Medulla oblongata (tissue), 1 donor: ENCODE measurements around the gene GPATCH3.
"Not testable (repeated sequence)": the region's sequence is repeated elsewhere in the genome, so short reads cannot be mapped to it uniquely, and the experiment has no call there.

Experiments
- DNase-seq: peaks from one replicate; pipeline ENCODE4 v3.0.0-alpha.2; 2015; ENCODE audit errors: extremely low spot score

GPATCH3 gene

GRCh38 chr1:26873097-26873496 lies 27.2 kb downstream of the GPATCH3 start:
- DNase-seq = not testable (repeated sequence)

GRCh38 chr1:26864610-26865480 lies 35.4 kb downstream of the GPATCH3 start:
- peak; percentile 98 for DNase-seq

- DNase-seq = no peak
Observed at GRCh38 chr1:26863685-26864077, 36.6 kb downstream of the GPATCH3 start.

DNA sequence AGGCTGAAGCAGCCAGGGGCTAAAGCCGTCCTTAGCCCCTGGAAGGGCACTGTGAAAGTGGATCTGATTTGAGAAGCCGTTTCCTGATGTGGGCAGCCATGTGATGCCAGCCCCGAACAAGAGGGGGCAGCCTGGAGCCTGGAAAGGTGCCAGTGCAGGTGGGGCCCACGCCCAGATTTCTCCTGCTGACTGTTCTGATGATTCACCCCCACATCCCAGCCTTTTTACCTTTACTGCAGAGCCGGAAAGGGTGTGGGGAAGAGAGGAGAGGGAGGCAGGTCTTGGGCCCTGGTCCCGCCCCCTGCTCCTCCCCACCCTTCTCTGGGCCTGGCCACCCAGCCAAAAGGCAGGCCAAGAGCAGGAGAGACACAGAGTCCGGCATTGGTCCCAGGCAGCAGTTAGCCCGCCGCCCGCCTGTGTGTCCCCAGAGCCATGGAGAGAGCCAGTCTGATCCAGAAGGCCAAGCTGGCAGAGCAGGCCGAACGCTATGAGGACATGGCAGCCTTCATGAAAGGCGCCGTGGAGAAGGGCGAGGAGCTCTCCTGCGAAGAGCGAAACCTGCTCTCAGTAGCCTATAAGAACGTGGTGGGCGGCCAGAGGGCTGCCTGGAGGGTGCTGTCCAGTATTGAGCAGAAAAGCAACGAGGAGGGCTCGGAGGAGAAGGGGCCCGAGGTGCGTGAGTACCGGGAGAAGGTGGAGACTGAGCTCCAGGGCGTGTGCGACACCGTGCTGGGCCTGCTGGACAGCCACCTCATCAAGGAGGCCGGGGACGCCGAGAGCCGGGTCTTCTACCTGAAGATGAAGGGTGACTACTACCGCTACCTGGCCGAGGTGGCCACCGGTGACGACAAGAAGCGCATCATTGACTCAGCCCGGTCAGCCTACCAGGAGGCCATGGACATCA lies 37.2 kb downstream of the GPATCH3 start, which contains the start of gene SFN:
Gene SFN, plus strand, starts transcription at position 369 of the 904 bp plus-strand sequence. Its CDS starts 64 bp downstream, at position 433.
- peak; percentile 18 for DNase-seq

DNA sequence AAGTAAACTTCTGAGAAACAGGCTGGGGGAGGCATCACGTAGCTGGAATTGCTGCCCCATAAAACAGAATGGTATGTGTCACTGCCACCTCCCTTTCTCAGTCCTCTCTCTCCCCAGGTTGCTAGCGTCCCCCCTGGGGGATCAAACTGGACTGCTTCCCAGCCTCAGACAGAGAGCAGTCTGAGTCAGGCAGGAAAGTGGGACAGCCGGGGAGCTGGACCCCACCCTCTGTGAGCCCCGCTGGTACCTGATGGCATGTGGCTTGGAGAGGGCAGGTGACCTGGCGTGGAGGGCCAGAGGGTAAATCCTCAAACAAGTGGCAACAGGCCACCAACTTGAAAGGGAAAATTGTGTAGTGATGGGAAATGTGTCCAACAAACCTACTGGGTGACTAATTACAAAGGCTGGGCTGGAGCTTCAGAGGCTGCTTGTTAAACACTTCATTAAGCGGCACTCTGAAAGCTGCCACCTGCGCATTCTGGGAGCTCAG lies 38.3 kb downstream of the GPATCH3 start:
- no peak for DNase-seq

- no peak for DNase-seq
Observed at GRCh38 chr1:26861286-26861701, 39.0 kb downstream of the GPATCH3 start.

GRCh38 chr1:26858891-26859640 lies 41.2 kb downstream of the GPATCH3 start:
- no peak for DNase-seq

- DNase-seq = no peak
Observed at GRCh38 chr1:26858160-26858559, 42.1 kb downstream of the GPATCH3 start.

DNA sequence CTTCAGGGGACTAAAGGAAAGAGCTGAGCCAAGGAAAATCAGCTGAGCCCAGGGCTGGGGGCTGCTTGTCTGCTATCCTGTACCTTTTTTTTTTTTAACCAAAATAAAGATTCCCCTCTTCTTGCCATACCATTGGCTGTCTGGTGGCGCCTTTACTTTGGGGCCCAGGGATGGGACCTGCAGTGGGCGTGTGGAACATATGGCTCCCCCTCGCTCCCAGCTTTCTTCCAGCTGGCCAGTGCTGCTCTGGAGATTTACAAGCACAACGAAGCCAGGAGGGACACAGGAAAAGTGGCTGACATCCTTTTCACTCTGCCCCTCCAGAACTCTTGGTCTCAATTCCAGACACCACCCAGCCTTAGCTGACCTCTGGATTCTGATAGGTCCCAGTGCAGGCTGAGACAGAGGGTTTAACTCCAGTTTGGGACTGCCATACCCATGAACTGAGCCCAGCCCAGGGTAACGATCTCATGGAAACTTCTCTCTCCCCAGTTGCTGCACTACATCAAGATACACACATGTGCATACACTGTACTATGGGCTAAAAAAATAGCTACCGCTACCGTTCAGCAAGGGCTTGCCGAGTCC lies 42.7 kb downstream of the GPATCH3 start:
- DNase-seq = no peak

- DNase-seq = no peak
Observed at GRCh38 chr1:26856604-26857469, 43.4 kb downstream of the GPATCH3 start.

- DNase-seq = no peak
Observed at GRCh38 chr1:26856181-26856580, 44.1 kb downstream of the GPATCH3 start.

GRCh38 chr1:26855636-26856035 lies 44.6 kb downstream of the GPATCH3 start:
- DNase-seq = no peak

GRCh38 chr1:26854906-26855305 lies 45.4 kb downstream of the GPATCH3 start:
- no peak for DNase-seq

DNA sequence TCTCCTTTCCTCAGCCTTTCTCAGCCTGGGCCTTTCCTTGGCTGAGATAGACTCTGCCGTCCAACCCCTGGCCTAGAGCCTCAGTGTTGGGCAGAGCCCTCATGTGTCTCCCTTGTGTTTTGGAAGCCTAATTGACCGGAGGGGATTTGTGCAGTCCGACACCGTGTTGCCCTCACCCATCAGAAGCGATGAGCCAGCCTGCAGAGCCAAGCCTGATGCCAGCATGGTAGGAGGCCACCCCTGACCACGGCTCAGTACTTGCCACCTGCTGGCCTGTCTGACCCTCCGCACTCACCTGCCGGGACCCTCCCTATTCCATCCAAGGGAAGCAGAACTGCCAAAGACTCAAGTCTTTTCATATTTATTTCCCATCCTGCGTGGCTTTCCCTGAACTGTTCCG lies 46.7 kb downstream of the GPATCH3 start:
- no peak for DNase-seq

DNA sequence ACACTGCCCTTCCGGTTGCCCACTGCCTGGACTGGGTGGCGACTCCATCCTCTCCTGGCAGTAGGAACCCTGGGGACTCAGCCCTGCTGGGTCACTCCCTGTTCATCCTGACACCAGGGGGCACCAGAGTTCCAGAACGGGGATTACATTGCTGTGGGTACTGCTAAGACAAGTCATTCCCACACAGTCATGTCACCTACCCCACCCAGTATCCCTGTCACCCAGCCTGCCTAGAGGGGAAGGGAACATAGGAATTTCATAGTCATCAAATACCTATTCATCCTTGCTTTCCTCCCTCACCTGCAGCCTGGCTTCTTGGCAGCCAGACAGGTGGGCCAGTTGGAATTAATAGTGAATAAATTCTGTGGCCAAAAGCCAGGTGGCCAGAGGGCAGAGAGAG lies 47.1 kb downstream of the GPATCH3 start:
- peak; percentile 83 for DNase-seq

DNA sequence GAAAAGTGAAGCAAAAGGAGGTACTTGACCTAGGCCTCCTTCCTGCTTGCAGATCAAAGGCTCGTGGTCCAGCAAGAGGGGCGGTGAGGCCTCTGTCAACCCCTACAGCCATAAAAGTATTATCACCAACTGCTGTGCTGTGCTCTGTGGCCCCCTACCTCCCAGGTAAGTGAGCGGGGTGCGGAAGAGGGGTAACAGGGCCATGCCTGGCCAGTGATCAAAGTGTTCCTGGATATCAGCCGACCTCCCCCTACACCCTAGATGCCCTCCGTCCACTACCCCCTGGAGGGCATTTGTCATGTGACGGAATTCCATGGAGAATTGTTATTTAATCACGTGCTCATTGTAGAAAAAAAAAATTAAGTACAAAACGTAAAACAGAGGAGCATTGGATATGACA lies 47.6 kb downstream of the GPATCH3 start:
- DNase-seq = no peak

DNA sequence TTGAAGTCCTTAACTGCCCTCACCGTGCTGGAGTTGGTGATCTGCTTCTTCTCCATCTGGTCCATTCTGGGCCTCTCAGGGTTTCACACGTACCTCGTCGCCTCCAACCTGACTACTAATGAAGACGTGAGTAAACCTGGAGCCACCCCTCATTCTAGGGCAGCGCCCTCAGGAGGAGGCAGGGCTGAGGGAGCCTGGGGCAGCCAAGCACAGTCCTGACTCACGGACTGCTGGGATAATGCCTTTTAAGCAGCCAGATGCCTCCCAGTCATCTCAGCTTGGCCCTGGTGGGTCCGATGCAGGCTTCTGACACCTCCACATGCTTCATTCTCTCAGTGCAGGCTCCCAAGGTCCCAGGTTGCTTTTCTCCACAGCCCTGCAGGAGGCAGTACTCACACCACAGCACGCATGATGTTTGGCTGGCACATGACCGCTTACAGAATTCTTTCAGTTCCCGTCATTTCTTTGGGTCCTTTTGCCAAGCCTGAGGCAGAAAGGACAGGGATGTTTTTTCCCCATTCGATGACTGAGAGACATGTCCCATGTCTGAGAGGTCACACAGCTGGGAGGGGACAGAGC lies 49.1 kb downstream of the GPATCH3 start:
- DNase-seq = no peak

DNA sequence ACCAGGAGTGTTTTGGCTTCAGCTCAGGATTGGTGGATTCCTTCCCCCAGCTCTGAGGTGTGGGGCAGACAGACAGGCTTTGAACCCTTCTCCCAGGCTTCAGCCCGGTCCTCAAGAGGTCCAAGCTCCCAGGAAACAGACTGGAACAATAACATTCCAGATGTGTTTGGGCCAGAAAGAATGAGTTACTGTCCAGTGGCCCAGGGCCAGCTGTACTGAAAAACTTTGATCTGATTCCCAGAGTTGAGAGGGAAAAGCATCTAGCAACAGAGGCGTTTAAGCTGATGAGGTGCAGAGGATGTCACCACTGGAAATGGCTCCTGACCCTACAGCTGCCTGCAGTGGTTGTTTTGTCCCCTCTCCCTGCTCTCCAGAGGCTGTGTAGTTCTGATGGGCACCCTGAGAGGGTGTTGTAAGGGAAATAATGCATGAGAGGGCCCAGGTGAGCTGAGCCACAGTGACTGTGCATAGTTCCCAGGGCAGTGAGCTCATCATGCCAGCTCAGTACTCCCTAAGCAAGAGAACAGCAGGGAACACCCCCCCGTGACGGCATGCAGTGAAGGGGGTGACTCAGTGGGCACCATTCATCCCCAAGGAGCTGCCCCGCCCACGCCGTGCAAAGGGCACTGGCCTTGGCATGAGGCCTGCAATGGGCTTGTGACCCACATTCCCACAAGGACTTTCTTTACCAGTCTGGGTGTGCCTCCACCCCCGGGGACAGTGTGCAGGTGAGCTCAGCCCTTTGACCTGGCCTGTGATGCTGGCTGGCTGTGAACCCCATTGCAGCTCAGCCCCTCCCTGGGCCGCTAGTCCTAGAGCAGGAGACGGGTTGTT lies 51.1 kb downstream of the GPATCH3 start:
- DNase-seq = no peak

GRCh38 chr1:26848499-26848898 lies 51.8 kb downstream of the GPATCH3 start:
- no peak for DNase-seq
